ENCODE data around the gene SERPINB1. TPM values are rescaled to one million over a fixed set of nuclear protein-coding genes. Genes with fewer than 3 reads are reported as not detected.

The SERPINB1 gene
- total RNA-seq, 4 donors from 2014 or later: 7.7 to 28.2 (median 17.2) TPM

DNA sequence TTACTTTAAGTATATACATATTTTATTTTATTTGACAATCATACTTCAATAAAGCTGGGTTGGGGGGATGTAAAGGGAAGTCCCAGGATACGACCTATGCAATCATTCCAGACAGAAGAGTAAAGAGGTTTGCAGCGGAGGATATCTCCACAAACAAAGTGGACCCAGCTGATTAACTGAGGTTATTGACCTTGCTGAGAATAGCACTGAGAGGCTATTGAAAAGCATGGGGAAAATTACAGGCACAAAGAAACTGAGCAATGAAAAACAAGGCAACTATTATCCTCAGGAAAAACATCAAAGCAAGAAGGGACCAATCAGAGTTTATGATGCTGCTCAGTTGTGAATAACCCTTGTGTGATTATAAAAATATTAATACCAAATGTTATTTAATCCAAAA lies 32.6 kb downstream of the SERPINB1 start:
- no peak overlapping the region for H3K27ac ChIP-seq
- DNase-seq: no peak
- intact Hi-C loops (cut with DNase I; ENCODE audit: low total_unique reads): no loop called here
- H3K36me3 ChIP-seq: no peaks in the 10 kb centered on the region
- TF ChIP-seq, protein P1, sequence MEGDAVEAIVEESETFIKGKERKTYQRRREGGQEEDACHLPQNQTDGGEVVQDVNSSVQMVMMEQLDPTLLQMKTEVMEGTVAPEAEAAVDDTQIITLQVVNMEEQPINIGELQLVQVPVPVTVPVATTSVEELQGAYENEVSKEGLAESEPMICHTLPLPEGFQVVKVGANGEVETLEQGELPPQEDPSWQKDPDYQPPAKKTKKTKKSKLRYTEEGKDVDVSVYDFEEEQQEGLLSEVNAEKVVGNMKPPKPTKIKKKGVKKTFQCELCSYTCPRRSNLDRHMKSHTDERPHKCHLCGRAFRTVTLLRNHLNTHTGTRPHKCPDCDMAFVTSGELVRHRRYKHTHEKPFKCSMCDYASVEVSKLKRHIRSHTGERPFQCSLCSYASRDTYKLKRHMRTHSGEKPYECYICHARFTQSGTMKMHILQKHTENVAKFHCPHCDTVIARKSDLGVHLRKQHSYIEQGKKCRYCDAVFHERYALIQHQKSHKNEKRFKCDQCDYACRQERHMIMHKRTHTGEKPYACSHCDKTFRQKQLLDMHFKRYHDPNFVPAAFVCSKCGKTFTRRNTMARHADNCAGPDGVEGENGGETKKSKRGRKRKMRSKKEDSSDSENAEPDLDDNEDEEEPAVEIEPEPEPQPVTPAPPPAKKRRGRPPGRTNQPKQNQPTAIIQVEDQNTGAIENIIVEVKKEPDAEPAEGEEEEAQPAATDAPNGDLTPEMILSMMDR (IDR thresholded peaks at IDR 0.05): no peak
- TF ChIP-seq POLR2A (IDR thresholded peaks at IDR 0.05): no peak
- H3K27me3 ChIP-seq: no peaks in the 10 kb centered on the region
- H3K4me1 ChIP-seq: no peaks in the 10 kb centered on the region
- no peak overlapping the region for H3K4me3 ChIP-seq
- H3K9me3 ChIP-seq: no peaks in the 10 kb centered on the region

DNA sequence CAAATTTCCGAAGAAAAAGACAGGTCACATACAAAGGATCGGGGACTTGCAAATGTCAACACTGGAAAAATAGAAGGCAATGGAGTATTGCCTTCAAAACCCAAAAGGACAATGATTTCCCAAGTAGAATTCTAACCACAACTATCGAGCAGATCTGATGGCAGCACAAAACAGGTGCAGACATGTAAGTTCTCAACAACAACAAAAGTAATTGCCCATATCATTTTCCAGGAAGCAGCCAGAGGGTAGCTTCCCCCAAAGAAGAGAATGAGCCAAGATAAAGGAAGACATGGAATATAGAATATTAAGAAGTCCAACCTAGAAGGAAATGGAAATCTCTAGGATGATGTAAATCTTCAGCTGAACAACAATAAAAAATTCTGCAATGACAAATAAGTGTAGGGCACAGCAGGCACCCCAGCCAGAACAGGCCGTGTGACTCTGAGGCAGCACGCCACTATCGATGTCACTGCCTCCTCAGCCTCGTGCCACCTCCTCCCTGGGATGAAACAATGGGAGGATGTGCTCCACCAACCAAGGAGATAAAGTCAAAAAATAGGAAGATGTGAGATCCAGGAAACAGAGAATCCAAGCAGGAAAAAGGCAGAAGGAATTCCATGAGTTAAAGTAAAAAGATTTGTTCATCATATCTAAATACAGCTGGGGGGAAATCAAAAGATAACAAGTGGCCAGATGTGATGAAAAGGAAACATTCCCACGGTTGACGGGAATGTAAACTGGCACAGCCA lies 34.1 kb downstream of the SERPINB1 start:
- intact Hi-C loops (cut with DNase I; ENCODE audit: low total_unique reads): no loop called here
- no peaks in the 10 kb centered on the region for H3K9me3 ChIP-seq
- H3K4me3 ChIP-seq: no peak overlapping the region
- H3K4me1 ChIP-seq: no peaks in the 10 kb centered on the region
- no peaks in the 10 kb centered on the region for H3K27me3 ChIP-seq
- no peak for DNase-seq
- no peaks in the 10 kb centered on the region for H3K36me3 ChIP-seq
- peak overlapping the region in 1 of 2 donors; percentile 38 for H3K27ac ChIP-seq
- TF ChIP-seq, protein P1 (IDR thresholded peaks at IDR 0.05): no peak
- no peak for TF ChIP-seq POLR2A (IDR thresholded peaks at IDR 0.05)

DNA sequence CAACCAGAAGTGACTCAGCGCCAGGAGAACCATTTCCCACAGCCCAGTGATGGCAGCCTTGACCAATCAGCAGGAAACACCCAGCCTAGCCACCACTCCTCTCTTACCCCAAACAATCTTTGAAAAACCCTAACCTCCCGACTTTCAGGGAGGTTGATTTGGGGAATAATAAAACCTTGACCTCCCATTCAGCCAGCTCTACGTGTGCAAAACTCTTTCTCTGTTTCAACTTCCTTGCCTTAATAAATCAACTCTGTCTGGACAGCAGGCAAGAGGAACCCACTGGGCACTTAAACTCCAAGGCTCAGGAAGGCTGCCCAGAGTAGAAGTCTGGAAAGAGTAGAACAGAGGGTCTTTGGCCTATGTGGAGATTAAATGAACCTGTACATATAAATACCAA lies 35.0 kb downstream of the SERPINB1 start:
- no peak for TF ChIP-seq POLR2A (IDR thresholded peaks at IDR 0.05)
- TF ChIP-seq, protein P1 (IDR thresholded peaks at IDR 0.05): no peak
- H3K27ac ChIP-seq: no peak overlapping the region
- intact Hi-C loops (cut with DNase I; ENCODE audit: low total_unique reads): no loop called here
- H3K4me1 ChIP-seq: no peaks in the 10 kb centered on the region
- no peak overlapping the region for H3K4me3 ChIP-seq
- H3K27me3 ChIP-seq: no peaks in the 10 kb centered on the region
- no peaks in the 10 kb centered on the region for H3K36me3 ChIP-seq
- no peaks in the 10 kb centered on the region for H3K9me3 ChIP-seq
- DNase-seq: no peak

DNA sequence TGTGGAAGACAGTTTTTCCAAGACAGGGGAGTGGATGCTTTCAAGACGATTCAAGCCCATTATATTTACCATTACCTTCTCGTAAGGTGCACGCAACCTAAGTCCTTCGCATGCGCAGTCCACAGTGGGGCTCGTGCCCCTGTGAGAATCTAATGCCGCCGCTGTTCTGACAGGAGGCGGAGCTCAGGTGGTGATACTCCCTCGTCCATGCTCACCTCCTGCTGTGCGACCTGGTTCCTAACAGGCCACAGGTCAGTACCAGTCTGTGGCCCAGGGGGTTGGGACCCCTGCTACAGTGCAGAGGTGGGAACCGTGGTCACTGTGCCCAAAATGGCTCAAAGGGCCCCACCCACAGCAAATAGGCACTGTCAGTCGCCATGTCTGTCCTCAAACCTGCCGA lies 36.6 kb downstream of the SERPINB1 start:
- Histone ChIP-seq H3K27me3 (no peaks in the 10 kb centered on the region), H3K4me1 (no peaks in the 10 kb centered on the region), H3K27ac (no peak overlapping the region), H3K4me3 (no peak overlapping the region), H3K9me3 (no peaks in the 10 kb centered on the region), H3K36me3 (no peaks in the 10 kb centered on the region)
- TF ChIP-seq, protein P1 (IDR thresholded peaks at IDR 0.05): no peak
- no peak for TF ChIP-seq POLR2A (IDR thresholded peaks at IDR 0.05)
- intact Hi-C loops (cut with DNase I; ENCODE audit: low total_unique reads): no loop called here
- no peak for DNase-seq

DNA sequence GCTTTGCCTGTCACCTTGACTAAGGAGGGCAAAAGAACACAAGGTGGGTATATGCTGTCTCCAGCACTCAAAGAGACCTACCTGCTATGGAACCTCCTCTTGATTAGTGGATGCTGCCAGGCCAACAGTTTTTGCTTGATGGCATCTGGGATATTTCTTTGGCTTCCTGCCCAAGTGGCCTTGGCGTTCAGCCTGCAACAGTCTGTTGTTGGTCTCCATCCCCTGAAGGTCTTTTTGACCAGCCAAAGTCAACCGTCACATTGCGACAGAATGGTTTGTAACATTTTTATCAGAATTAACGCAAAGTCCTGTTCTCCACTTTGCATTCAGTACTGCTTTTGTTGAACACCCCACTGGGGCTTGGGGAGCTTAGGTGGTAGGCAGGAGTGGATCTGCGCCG lies 37.1 kb downstream of the SERPINB1 start:
- H3K27ac ChIP-seq: no peak overlapping the region
- H3K36me3 ChIP-seq: no peaks in the 10 kb centered on the region
- no peaks in the 10 kb centered on the region for H3K9me3 ChIP-seq
- TF ChIP-seq POLR2A (IDR thresholded peaks at IDR 0.05): no peak
- TF ChIP-seq, protein P1 (IDR thresholded peaks at IDR 0.05): no peak
- no peaks in the 10 kb centered on the region for H3K27me3 ChIP-seq
- no peak for DNase-seq
- intact Hi-C loops (cut with DNase I; ENCODE audit: low total_unique reads): no loop called here
- H3K4me3 ChIP-seq: no peak overlapping the region
- H3K4me1 ChIP-seq: no peaks in the 10 kb centered on the region

Measured in uterus (tissue), 4 donors.